Measurements from ENCODE around the gene BRD4.
"Not testable (repeated sequence)": the region's sequence is repeated elsewhere in the genome, so short reads cannot be mapped to it uniquely, and the experiment has no call there.

Gene BRD4

GRCh38 chr19:15332311-15332996 is at the start of gene BRD4:
Gene BRD4, minus strand, starts transcription at chr19:15332539. Its CDS starts 59,440 bp downstream, at chr19:15273099.
- DNase-seq, result peak in 1 of 2 experiments; percentile 47

- no peak for DNase-seq
These were observed 49.5 kb upstream of the BRD4 start for GRCh38 chr19:15381864-15382263.

- no peak for DNase-seq
These were observed 49.1 kb upstream of the BRD4 start for GRCh38 chr19:15381429-15381828.

- DNase-seq, result peak; percentile 41 to 69
These were observed 47.8 kb upstream of the BRD4 start for GRCh38 chr19:15379999-15380647.

DNA sequence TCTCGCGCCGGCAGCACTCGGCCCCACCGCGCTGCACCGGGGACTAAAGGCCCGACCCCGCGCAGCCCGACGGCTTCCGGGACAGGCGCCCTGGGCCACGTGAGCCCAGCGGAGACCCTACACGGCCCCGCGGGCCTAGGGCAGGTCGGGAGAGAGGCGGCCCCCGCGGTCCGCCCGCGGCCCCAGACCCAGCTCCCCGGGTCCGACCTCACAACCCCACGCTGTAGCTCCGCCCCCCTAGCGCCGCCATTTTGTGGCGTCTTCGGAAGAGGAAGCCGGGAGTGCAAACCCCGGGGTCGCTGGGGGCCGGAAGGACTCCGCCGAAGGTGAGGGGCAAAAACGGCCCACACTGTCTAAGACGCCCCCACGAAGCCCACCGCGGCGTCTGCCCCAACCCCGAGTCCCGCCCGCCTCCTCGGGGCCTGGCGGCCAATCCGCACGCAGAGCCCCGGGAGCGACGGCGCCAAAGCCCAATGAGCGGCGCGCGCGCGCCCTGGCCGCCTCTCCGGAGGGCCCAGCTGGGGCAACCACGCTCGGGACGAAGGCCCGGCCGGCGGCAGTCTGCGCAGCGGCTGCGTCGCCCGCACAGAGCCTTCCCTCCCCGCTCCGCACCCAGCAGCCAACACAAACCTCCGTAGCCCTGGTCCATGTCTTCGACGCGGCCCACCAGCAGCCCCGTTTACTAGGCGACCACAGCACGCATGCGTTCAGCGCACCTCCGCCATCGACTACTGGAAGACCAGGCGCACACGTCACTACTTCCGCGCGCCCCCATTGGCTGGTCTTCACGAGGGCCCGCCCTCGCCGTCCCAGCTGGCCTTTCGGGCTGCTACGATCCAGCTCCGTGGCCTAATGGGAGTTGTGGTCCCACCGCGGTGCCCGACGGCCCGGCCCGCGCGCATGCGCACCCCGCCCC is 47.0 kb upstream of the BRD4 start, which contains the start of gene AKAP8:
Gene AKAP8 (minus strand): TSS at position 705 of the 916 bp plus-strand sequence. CDS start 56 bp downstream, at position 649.
- peak; percentile 97 to 99 for DNase-seq

- peak; percentile 25 to 51 for DNase-seq
These were observed 46.3 kb upstream of the BRD4 start for GRCh38 chr19:15378534-15379082.

GRCh38 chr19:15374796-15375440 is 42.6 kb upstream of the BRD4 start:
- DNase-seq, result no peak

- DNase-seq, result no peak
These were observed 41.8 kb upstream of the BRD4 start for GRCh38 chr19:15374105-15374651.

GRCh38 chr19:15373644-15374043 is 41.3 kb upstream of the BRD4 start:
- DNase-seq, result no peak

DNA sequence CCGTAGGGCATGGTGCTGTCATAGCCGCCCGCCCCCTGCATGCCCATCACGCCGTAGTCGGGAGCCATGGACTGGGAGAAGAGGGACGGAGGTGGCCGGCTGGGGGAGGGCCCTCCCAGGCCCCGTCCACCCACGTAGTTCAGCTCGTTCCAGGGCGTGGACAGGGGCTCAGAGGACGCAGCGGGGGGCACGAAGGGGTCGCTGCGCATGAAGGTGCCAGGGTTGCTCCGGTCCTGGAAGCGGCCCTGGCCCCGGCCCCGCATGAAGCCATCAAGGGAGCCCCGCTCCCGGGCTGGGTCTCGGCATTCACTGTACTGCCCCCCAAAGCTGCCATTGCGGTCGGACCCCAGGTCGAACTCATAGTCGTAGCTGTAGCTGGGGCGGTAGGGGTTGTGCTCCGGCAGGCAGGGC is 40.6 kb upstream of the BRD4 start:
- no peak for DNase-seq

- DNase-seq, result no peak
These were observed 40.1 kb upstream of the BRD4 start for GRCh38 chr19:15372470-15372869.

- DNase-seq, result no peak
These were observed 39.5 kb upstream of the BRD4 start for GRCh38 chr19:15371786-15372380.

GRCh38 chr19:15371119-15371518 is 38.8 kb upstream of the BRD4 start:
- DNase-seq, result no peak

- no peak for DNase-seq
These were observed 37.2 kb upstream of the BRD4 start for GRCh38 chr19:15369594-15369891.

- no peak for DNase-seq
These were observed 36.7 kb upstream of the BRD4 start for GRCh38 chr19:15368798-15369593.

- DNase-seq, result no peak
These were observed 35.8 kb upstream of the BRD4 start for GRCh38 chr19:15368051-15368632.

DNA sequence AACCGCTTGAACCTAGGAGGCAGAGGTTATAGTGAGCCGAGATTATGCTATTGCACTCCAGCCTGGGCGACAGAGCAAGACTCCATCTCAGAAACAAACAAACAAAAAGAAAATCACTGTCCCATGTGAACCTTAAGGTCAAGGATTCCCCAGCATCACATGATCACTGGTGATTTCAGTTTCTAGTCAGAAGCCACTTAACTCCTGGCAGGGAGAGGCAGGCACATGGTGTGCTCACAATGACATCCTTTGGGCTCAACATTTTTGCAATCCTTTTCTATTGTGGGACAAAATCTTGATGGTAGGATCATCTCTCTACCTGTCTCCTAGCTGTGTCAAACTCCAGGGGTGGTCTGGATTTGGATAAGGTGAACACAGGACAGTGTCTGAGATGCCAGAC is 35.1 kb upstream of the BRD4 start:
- DNase-seq, result no peak

- no peak for DNase-seq
These were observed 32.9 kb upstream of the BRD4 start for GRCh38 chr19:15365264-15365663.

GRCh38 chr19:15363791-15364190 is 31.5 kb upstream of the BRD4 start:
- DNase-seq, result peak in 1 of 2 experiments; percentile 53

- not testable (repeated sequence) for DNase-seq
These were observed 30.7 kb upstream of the BRD4 start for GRCh38 chr19:15363048-15363447.

- DNase-seq, result not testable (repeated sequence)
These were observed 27.7 kb upstream of the BRD4 start for GRCh38 chr19:15360015-15360414.

Data from NCI-H524 (cell line).